HepG2 (cell line): Measurements from ENCODE around the gene PSMB10. TPM values are rescaled to one million over a fixed set of nuclear protein-coding genes. Genes with fewer than 3 reads are reported as not detected.

ENCODE experiments used
- ASH2L ChIP-seq: fragments of 300-600, 200-600 bp; sonication (generic); IDR thresholded peaks from 2 replicates; pipeline ENCODE4 v1.7.0; 2017; ENCODE audit warnings: low read depth, mild to moderate bottlenecking, moderate library complexity, mixed read lengths, low read length; ENCODE audit not compliant: insufficient read length
- CC2D1A ChIP-seq: sonication (generic); formaldehyde crosslinking; IDR thresholded peaks from 2 replicates; pipeline ENCODE4 v1.8.1; 2023; ENCODE audit warnings: mild to moderate bottlenecking, missing genetic modification reagents
- FLYWCH1 ChIP-seq: sonication (generic); formaldehyde crosslinking; IDR thresholded peaks from 2 replicates; pipeline ENCODE4 v1.8.1; 2023; ENCODE audit warnings: mild to moderate bottlenecking, missing genetic modification reagents
- HNRNPL ChIP-seq: fragments of 200-400 bp; formaldehyde crosslinking; IDR thresholded peaks from 2 replicates; pipeline ENCODE4 v1.6.1; 2017; ENCODE audit warnings: mild to moderate bottlenecking, low read depth, low read length
- HOXD1 ChIP-seq: sonication (generic); formaldehyde crosslinking; IDR thresholded peaks from 2 replicates; pipeline ENCODE4 v1.5.0; 2020; ENCODE audit warnings: missing genetic modification reagents
- MTF2 ChIP-seq: sonication (generic); formaldehyde crosslinking; IDR thresholded peaks from 2 replicates; pipeline ENCODE4 v1.5.0; 2020; ENCODE audit warnings: missing genetic modification reagents, borderline replicate concordance
- SIX4 ChIP-seq: sonication (generic); formaldehyde crosslinking; IDR thresholded peaks from 2 replicates; pipeline ENCODE4 v1.4.0; 2020; ENCODE audit warnings: missing genetic modification reagents
- SRSF1 ChIP-seq: fragments of 200-400 bp; formaldehyde crosslinking; optimal IDR thresholded peaks from 2 replicates; pipeline ENCODE3; 2017; ENCODE audit warnings: mild to moderate bottlenecking, low read depth, low read length, moderate library complexity
- THAP11 ChIP-seq: IDR thresholded peaks from 2 replicates; pipeline ENCODE4 v1.6.1; 2016; ENCODE audit warnings: missing biosample characterization, missing genetic modification reagents
- TRIM24 ChIP-seq: sonication (generic); formaldehyde crosslinking; IDR thresholded peaks from 2 replicates; pipeline ENCODE4 v1.8.0; 2022; ENCODE audit warnings: mild to moderate bottlenecking, missing genetic modification reagents
- U2AF1 ChIP-seq: fragments of 200-400 bp; formaldehyde crosslinking; optimal IDR thresholded peaks from 2 replicates; pipeline ENCODE3; 2017; ENCODE audit warnings: mild to moderate bottlenecking, low read depth, low read length
- ZKSCAN8 ChIP-seq: IDR thresholded peaks from 2 replicates; pipeline ENCODE4 v1.6.1; 2016; ENCODE audit warnings: borderline replicate concordance, missing genetic modification reagents, missing compliant biosample characterization
- ZNF619 ChIP-seq: sonication (generic); formaldehyde crosslinking; IDR thresholded peaks from 2 replicates; pipeline ENCODE4 v1.4.0; 2020; ENCODE audit warnings: mild to moderate bottlenecking, missing genetic modification reagents
- ZNF816 ChIP-seq: sonication (generic); formaldehyde crosslinking; IDR thresholded peaks from 2 replicates; pipeline ENCODE4 v1.8.0; 2022; ENCODE audit warnings: missing genetic modification reagents, mild to moderate bottlenecking, borderline replicate concordance
- polyA plus RNA-seq, 8 experiments: library from polyadenylated mRNA; depleted of rRNA in 3 of 8; stranded (reverse) in 7 of 8; unstranded in 1 of 8; fragments of >200 nt; fragmentation: Illumina TruSeq in 4 of 8; extraction: Trizol in 4 of 8; gene quantifications; 2 replicates each; pipeline versions ENCODE4 v1.2.1 to v1.2.3, GENCODE V29; 2011 to 2016; ENCODE audit warnings: low read depth in 4 of 8, missing spikeins in 1 of 8, mixed read lengths in 1 of 8; ENCODE audit not compliant: insufficient read depth in 1 of 8
- total RNA-seq, 5 experiments: library from RNA; depleted of rRNA; stranded (reverse); fragments of >200 nt; fragmentation: Illumina TruSeq; extraction: Trizol; gene quantifications; 2 replicates each; pipeline ENCODE4 v1.2.3, GENCODE V29; 2016; ENCODE audit warnings: low read depth in 1 of 5
- TF ChIP-seq, protein P1 (sequence below): sonication (generic); formaldehyde crosslinking; IDR thresholded peaks from one replicate; pipeline ENCODE4 v1.5.1; 2020; ENCODE audit warnings: mild to moderate bottlenecking, missing genetic modification reagents; ENCODE audit errors: not compliant biosample characterization
- TF ChIP-seq, protein P2 (sequence below), 2 experiments: sonication (generic) in 1 of 2; formaldehyde crosslinking in 1 of 2; IDR thresholded peaks; 2 replicates each; pipeline versions ENCODE4 v1.4.0 to v1.6.1; 2018 to 2020; ENCODE audit warnings: missing genetic modification reagents in 2 of 2, borderline replicate concordance in 1 of 2, low read depth in 1 of 2, mild to moderate bottlenecking in 1 of 2, missing biosample characterization in 1 of 2
- TF ChIP-seq, protein P3 (sequence below): sonication (generic); formaldehyde crosslinking; IDR thresholded peaks from 2 replicates; pipeline ENCODE4 v1.8.0; 2022; ENCODE audit warnings: mild to moderate bottlenecking, missing genetic modification reagents, borderline replicate concordance

PSMB10 gene
- total and polyA plus RNA-seq, 2 of the 13 experiments (the other 11 are each of a cell fraction or from before 2014, with no cell fraction given): 12.7 to 65.9 TPM

- TF ChIP-seq, protein P1, sequence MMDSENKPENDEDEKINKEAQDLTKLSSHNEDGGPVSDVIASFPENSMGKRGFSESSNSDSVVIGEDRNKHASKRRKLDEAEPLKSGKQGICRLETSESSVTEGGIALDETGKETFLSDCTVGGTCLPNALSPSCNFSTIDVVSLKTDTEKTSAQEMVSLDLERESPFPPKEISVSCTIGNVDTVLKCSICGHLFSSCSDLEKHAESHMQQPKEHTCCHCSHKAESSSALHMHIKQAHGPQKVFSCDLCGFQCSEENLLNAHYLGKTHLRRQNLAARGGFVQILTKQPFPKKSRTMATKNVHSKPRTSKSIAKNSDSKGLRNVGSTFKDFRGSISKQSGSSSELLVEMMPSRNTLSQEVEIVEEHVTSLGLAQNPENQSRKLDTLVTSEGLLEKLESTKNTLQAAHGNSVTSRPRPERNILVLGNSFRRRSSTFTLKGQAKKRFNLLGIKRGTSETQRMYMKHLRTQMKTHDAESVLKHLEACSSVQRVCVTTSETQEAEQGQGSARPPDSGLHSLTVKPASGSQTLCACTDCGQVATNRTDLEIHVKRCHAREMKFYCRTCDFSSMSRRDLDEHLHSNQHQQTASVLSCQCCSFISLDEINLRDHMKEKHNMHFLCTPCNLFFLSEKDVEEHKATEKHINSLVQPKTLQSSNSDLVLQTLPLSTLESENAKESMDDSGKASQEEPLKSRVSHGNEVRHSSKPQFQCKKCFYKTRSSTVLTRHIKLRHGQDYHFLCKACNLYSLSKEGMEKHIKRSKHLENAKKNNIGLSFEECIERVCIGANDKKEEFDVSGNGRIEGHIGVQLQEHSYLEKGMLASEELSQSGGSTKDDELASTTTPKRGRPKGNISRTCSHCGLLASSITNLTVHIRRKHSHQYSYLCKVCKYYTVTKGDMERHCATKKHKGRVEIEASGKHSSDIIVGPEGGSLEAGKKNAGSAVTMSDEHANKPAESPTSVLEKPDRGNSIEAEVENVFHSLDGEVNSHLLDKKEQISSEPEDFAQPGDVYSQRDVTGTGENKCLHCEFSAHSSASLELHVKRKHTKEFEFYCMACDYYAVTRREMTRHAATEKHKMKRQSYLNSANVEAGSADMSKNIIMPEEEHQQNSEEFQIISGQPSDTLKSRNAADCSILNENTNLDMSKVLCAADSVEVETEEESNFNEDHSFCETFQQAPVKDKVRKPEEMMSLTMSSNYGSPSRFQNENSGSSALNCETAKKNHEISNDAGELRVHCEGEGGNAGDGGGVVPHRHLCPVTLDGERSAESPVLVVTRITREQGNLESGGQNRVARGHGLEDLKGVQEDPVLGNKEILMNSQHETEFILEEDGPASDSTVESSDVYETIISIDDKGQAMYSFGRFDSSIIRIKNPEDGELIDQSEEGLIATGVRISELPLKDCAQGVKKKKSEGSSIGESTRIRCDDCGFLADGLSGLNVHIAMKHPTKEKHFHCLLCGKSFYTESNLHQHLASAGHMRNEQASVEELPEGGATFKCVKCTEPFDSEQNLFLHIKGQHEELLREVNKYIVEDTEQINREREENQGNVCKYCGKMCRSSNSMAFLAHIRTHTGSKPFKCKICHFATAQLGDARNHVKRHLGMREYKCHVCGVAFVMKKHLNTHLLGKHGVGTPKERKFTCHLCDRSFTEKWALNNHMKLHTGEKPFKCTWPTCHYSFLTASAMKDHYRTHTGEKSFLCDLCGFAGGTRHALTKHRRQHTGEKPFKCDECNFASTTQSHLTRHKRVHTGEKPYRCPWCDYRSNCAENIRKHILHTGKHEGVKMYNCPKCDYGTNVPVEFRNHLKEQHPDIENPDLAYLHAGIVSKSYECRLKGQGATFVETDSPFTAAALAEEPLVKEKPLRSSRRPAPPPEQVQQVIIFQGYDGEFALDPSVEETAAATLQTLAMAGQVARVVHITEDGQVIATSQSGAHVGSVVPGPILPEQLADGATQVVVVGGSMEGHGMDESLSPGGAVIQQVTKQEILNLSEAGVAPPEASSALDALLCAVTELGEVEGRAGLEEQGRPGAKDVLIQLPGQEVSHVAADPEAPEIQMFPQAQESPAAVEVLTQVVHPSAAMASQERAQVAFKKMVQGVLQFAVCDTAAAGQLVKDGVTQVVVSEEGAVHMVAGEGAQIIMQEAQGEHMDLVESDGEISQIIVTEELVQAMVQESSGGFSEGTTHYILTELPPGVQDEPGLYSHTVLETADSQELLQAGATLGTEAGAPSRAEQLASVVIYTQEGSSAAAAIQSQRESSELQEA (CRISPR knock-in tag): peak; percentile 56
- TF ChIP-seq, protein P2, sequence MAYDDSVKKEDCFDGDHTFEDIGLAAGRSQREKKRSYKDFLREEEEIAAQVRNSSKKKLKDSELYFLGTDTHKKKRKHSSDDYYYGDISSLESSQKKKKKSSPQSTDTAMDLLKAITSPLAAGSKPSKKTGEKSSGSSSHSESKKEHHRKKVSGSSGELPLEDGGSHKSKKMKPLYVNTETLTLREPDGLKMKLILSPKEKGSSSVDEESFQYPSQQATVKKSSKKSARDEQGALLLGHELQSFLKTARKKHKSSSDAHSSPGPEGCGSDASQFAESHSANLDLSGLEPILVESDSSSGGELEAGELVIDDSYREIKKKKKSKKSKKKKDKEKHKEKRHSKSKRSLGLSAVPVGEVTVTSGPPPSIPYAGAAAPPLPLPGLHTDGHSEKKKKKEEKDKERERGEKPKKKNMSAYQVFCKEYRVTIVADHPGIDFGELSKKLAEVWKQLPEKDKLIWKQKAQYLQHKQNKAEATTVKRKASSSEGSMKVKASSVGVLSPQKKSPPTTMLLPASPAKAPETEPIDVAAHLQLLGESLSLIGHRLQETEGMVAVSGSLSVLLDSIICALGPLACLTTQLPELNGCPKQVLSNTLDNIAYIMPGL (CRISPR knock-in tag; IDR thresholded peaks at IDR 0.05; ENCODE audit: borderline replicate concordance in 1 of 2, low read depth in 1 of 2): 0 out of 4 replicates have a peak, but pooled peaks of 1 of the 2 experiments have one; percentile 24
- TF ChIP-seq MTF2 (CRISPR knock-in tag): no peak
- no peak for TF ChIP-seq HOXD1
- no peak for TF ChIP-seq FLYWCH1 (CRISPR knock-in tag)
- TF ChIP-seq ZNF816 (CRISPR knock-in tag): 0 out of 2 replicates have a peak, but pooled peaks have one; percentile 3
- 0 out of 2 replicates have a peak, but pooled peaks have one; percentile 22 for TF ChIP-seq SIX4 (CRISPR knock-in tag)
- TF ChIP-seq U2AF1: peak; percentile 49
- TF ChIP-seq HNRNPL: peak; percentile 96
- TF ChIP-seq CC2D1A (CRISPR knock-in tag): no peak
- TF ChIP-seq ZKSCAN8 (CRISPR knock-in tag): no peak
- TF ChIP-seq ZNF619 (CRISPR knock-in tag): peak; percentile 75
- peak; percentile 72 for TF ChIP-seq ASH2L
- TF ChIP-seq, protein P3, sequence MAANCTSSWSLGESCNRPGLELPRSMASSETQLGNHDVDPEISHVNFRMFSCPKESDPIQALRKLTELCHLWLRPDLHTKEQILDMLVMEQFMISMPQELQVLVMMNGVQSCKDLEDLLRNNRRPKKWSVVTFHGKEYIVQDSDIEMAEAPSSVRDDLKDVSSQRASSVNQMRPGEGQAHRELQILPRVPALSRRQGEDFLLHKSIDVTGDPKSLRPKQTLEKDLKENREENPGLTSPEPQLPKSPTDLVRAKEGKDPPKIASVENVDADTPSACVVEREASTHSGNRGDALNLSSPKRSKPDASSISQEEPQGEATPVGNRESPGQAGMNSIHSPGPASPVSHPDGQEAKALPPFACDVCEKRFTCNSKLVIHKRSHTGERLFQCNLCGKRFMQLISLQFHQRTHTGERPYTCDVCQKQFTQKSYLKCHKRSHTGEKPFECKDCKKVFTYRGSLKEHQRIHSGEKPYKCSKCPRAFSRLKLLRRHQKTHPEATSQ (CRISPR knock-in tag): peak; percentile 68; the same call in 1 of the 2 replicates
- TF ChIP-seq SRSF1: peak; percentile 93
- TF ChIP-seq THAP11 (CRISPR knock-in tag): peak; percentile 53; the same call in 1 of the 2 replicates
- no peak for TF ChIP-seq TRIM24 (CRISPR knock-in tag)
Observed at GRCh38 chr16:67943619-67944504, 7.2 kb upstream of the PSMB10 start, which contains the start of gene LCAT (continued).
